Activated CD4-positive, alpha-beta T cell treated with anti-CD3 and anti-CD28 coated beads, Interleukin-2, amount 50 U/mL, for 48 hours (primary cell): ENCODE results near the gene ZFR.
"Not testable (repeated sequence)": the region's sequence is repeated elsewhere in the genome, so short reads cannot be mapped to it uniquely, and the experiment has no call there.

Source experiments
- DNase-seq, 2 experiments: peaks; one replicate each; pipeline ENCODE4 v3.0.0-alpha.2; 2020

The ZFR gene

DNA sequence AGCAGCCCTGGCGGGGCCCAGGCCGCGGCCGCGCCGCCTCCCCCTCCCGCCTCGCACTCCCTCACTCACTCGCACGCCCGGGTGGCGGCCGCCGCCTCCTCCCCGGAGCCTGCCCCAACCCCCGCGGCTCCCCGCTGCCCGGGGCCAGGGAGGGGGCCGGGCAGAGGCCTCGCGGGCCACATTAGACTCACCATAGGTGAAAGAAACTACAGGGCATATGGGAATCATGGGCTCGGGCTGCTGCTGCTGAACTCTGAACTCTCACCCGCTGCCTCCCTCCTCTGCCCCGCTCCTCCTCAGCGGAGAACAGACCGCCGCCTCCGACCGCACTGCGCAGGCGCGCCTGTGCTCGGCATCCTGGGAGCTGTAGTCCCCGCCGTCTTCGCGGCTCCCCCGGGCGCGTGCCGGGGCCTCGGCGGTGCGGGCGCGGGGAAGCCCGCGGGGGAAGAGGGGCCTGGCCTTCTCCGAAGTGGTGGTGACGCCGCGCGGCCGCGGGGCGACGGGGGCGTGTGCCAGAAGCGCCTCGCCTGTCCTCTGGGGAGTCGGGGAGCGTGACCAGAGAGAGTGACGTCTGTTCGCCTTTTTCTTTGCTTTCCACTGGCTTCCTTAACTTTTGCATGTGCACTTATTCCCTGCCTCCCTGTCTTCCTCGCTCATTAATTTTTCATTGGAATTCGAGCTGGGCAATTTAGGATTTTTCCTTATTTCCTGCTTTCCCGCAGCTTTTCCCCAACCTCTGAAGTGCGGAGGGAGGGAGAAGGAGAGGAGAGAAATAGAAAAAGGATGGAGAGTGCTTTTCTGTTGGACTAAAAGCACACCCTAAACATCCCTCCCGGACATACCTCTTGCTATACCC is at the start of gene ZFR:
ZFR (minus strand) TSS at position 310 of the 856 bp plus-strand sequence; CDS start at position 228, 82 bp downstream.
- peak; percentile 91 to 92 for DNase-seq

DNA sequence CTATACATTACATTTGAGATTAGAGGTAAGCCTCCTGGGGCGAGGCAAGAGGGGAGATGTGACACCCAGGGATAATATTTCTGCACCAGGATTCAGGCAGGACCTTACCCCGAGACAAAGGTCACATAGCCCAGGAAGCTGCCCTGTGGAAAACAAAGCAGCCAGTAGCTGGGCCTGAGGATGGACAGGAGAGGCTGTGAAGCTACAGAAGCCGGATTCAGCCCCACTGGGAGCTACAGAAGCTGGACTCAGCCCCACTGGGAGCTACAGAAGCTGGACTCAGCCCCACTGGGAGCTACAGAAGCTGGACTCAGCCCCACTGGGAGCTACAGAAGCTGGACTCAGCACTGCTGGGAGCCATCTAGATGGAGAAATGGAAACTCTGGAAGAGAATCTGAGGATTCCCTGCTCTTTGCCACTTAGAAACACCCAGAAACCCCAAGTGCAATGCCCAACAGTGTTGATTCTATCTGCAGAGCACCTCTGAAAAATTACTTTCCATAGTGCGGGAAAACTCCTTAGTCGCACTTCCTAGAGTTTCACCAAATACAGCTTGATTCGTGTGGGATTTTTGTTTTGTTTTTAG is 46.5 kb upstream of the ZFR start:
- DNase-seq, result no peak

GRCh38 chr5:32489791-32490562 is 45.4 kb upstream of the ZFR start:
- DNase-seq, result peak; percentile 71 to 80

- DNase-seq, result no peak
These were observed 42.9 kb upstream of the ZFR start for GRCh38 chr5:32487424-32487823.

DNA sequence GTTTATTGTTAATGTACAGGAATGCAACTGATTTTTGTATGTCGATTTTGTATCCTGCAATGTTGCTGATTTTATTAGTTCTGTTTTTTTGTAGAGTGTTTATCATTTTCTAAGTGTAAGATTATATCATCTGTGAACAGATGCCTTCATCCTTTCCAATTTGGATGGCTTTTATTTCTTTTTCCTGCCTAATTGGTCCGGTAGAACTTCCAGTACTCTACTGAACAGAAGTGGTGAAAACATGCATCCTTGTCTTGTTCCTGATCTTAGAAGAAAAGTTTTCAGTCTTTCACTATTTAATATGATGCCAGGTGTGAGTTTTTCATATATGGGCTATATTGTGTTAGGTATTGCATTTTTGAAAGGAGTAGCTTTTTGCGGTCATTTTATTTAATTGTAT is 42.5 kb upstream of the ZFR start:
- no peak for DNase-seq

DNA sequence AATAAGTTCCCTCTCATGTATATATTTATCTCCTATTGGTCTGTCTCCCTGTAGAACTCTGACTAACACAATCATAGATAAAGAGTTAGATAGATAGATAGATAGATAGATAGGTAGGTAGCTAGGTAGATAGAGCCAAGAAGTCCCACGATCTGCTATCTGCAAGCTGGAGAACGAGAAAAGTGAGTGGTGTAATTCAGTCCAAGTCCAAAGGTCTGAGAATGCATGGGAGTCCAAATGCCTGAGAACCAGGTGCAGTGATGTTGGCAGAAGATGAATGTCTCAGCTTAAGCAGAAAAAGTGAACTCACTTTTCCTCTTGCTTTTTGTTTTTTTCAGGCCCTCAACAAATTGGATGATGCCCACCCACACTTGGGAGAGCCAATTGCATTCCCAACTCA is 37.7 kb upstream of the ZFR start:
- no peak for DNase-seq

DNA sequence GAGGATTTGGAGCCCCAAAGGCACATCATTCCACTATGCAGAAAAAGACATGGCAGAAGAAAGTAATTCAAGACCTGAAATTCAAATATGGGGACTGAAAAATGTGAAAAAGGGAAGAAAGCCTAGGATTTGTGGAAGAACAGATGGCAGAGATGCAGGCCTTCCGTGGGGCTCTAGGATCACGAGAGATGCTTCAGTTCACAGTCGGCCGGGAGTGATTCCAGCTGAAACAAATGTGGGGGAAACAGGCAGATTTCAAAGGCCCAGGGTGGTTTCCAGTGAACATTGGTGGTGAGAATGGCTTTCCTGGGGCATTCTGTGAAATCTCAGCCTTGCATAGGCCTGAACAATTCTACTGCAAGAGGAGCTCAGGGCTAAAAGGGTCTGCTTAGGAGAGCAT is 34.6 kb upstream of the ZFR start:
- no peak for DNase-seq

- no peak for DNase-seq
These were observed 32.4 kb upstream of the ZFR start for GRCh38 chr5:32476891-32477290.

DNA sequence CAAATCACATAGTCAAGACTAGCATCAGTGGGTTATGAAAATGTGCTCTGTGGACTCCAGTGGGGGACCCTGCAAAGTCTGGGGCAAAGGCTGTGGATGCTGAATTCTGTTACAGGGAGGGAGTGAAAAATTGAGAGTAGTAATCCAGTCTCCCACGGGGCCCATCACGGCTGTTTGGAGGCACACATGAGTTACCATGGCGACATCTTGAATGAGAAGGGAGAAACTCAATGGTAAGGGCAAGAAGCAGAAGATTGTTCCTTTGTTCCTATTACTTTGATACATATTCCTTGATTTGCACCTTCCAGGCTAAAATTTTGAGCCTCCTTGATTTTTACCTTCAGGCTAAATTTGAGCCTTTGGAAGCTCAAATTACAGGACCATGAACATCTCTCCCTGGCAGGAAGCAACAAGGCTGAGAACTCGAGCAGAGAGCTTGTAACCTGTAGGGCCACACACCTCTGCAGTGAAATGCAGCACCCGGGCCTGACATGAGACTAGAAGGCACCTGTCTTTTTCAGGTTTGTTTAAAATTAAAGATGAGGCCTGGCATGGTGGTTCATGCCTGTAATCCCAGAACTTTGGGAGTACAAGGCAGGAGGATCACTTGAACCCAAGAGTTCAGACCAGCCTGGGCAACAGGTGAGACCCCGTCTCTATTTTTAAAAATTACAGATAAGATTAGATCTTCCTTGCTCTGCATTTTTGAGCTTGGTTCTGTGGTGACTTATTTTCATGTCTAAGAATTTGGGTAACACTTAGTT is 31.0 kb upstream of the ZFR start:
- no peak for DNase-seq

GRCh38 chr5:32474209-32474854 is 29.8 kb upstream of the ZFR start:
- no peak for DNase-seq

DNA sequence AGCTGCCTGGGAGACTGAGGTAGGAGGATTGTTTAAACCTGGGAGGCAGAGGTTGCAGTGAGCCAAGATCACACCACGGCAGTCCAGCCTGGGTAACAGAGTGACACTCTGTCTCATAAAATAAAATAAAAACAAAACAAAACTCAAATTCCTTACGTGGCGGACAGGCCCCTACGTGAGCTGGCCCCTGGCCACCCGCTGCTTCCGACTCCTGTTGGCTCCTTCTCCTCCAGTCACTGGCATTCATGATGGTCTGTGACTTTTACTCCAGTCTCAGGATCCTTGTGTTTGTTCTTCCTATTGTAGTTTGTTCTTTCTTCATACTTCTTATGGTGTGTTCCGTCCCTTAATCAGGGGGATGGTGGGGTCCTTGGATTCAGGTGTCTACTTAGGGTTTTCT is 28.5 kb upstream of the ZFR start:
- DNase-seq, result no peak

- DNase-seq, result no peak
These were observed 27.2 kb upstream of the ZFR start for GRCh38 chr5:32471784-32472183.

GRCh38 chr5:32465076-32465475 is 20.5 kb upstream of the ZFR start:
- no peak for DNase-seq

DNA sequence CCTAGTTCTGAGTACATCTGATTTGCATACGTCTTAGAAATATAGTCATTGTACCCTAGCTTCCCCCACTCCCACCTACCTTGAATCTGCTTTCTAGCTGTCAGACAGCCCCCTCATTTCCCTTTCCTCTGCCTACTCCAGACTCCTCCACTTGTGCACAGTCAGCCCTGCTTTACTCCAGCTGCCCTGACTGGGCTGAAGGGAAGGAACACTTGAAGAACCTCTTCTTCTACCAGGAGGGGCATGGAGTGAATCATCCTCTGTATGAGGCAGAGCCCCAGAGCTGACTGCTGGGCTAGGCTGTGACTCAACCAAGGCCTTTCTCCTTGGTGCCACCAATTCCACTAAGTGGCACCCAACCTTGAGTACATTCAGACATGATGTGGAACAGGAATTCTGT is 18.1 kb upstream of the ZFR start:
- peak; percentile 57 to 66 for DNase-seq

DNA sequence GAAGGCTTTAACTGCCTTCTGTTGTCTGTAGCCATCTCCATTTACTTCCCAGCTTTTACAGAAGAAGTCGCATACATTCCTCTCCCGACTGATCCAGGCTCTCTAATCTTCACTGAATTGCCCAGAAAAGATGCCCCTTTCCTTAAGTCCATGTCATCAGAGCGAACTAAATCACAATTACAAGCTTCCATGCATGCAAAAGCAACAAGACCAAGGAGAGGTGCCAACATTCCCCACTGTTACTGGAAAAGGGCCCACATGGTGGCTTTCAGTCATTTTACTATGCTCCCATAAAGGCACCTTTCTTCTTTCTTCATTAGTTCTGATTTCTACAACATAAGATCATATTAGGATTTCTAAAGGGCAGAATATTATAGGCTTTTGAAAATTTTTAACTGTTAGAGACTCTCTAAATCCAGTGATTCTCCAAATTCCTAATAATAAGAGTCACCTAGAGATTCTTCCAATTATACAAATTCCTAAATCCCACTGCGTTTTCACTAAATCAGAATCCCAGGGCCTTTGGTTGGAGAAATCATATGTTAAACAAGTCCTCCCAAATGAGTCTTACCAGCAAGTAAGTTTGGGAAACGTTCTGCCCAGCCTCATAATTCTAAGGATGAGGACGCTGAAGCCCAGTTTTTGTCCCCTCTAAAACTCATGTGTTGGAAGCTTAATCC is 17.0 kb upstream of the ZFR start:
- no peak for DNase-seq

- DNase-seq, result no peak
These were observed 16.2 kb upstream of the ZFR start for GRCh38 chr5:32460702-32461101.

DNA sequence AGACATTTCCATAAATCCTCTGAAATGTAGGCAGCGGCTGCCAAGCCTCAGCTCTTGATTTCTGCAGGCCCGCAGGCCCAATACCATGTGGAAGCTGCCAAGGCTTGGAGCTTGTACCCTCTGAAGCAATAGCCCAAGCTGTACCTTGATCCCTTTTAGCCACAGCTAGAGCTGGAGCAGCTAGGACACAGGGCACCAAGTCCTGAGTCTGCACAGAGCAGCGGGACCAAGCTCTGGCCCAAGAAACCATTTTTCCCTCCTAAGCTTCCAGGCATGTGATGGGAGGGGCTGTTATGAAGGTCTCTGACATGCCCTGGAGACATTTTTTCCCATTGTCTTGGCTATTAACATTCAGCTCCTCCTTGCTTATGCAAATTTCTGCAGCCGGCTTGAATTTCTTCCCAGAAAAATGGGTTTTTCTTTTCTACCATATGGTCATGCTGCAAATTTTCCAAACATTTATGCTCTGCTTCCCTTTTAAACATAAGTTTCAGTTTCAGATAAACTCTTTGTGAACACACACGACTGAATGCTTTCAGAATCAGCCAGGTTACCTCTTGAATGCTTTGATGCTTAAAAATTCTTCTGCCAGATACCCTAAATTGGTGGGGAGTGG is 14.4 kb upstream of the ZFR start:
- no peak for DNase-seq

- DNase-seq, result no peak
These were observed 10.8 kb upstream of the ZFR start for GRCh38 chr5:32455311-32455710.

- DNase-seq, result no peak
These were observed 10.3 kb upstream of the ZFR start for GRCh38 chr5:32454821-32455220.

- no peak for DNase-seq
These were observed 9.4 kb upstream of the ZFR start for GRCh38 chr5:32453916-32454315.

DNA sequence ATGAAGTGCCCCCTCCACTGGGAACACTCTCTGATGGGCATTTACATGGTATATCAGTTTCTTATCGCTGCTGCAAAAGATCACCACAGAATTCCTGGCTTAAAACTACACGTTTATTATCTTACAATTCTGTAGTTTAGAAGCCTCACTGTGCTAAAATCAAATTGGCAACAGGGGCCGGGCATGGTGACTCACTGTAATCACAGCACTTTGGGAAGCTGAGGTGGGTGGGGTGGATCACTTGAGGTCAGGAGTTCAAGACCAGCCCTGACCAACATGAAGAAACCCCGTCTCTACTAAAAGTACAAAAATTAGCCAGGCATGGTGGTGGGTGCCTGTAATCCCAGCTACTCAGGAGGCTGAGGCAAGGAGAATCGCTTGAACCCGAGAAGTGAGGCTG is 7.8 kb upstream of the ZFR start:
- DNase-seq, result not testable (repeated sequence)
